Stimulated activated CD4-positive, alpha-beta T cell treated with anti-CD3 and anti-CD28 coated beads, Interleukin-15, amount 100 ng/mL, for 24 hours (primary cell): Measurements from ENCODE around the gene DTNBP1.
"Not testable (repeated sequence)": the region's sequence is repeated elsewhere in the genome, so short reads cannot be mapped to it uniquely, and the experiment has no call there.

Experiments
- DNase-seq: peaks from one replicate; pipeline ENCODE4 v3.0.0-alpha.2; 2020

Gene DTNBP1

DNA sequence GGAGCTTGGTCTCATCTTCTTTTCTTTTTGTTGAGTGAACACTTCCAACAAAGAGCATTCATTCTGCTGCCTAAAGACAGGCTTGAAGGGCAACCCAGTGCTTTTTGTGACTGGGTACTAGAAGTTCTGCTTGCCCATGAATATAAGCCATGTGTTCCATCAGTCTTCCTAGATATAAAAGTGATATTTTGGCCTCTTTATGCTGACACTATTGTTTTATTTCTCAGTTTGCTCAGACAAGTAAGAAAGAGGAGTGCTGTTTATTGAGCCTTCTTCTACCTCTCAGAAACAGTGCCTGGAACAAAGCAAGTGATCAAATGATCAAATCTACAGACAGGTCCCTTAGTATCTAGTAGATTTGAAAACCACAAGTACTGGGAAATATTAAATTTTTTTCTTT lies 2.4 kb upstream of the DTNBP1 start:
- no peak for DNase-seq

DNA sequence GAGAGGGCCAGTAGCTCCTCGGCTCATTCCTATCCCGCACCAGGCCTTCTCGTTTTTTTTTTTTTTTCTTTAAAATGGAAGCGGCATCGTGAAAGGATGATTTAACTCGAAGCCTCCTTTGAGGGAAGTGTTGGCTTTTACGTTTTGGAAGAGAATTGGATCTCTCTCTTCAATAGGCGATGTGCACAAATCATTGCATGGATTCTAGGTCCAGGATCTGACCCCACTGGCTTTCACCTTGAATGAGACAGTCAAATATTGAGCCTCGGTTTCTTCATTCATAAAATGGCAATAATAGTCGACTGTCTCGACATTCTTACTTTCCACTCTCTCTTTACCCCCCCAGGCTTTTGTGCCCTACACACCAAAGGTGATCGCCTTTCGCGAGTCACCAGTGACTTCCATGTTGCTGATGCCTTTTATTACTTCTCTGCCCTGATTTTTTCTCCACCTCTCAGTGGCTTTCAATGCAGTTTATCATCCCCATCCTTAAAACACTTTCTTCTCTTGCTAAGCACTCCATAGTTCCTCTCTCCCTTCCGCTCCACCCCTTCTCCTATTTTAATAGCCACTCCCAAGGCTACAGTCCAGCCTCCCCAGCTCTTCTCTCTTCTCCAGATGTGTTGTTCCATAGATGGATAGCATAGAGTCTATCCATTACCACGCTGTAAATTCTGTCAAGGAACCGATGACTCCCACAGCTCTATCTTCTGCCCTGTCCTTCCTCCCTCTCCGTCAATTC lies 473 bp upstream of the DTNBP1 start:
- no peak for DNase-seq

DNA sequence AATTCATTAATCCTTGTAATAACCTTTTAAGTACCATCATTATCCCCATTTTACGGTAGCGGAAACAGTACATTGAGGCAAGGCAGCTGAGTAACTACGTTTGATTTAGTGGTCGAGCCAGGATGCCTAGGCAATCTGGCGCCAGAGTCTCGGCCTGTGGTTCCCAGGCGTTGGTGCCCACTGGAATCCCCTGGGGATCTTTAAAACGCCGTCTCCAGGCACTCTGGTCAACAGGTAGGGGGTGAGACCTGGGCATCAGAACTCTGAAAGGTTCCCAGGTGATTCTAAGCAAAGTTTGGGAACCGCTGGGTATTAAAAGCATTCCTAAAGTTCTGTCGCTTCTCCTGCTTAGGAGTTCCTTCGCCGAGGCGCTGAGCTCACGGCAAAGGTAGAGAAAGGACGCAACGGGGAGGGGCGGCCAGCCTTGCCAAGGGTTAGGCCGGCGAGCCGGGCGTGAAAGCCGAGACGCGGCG lies 939 bp downstream of the DTNBP1 start:
- DNase-seq = no peak

DNA sequence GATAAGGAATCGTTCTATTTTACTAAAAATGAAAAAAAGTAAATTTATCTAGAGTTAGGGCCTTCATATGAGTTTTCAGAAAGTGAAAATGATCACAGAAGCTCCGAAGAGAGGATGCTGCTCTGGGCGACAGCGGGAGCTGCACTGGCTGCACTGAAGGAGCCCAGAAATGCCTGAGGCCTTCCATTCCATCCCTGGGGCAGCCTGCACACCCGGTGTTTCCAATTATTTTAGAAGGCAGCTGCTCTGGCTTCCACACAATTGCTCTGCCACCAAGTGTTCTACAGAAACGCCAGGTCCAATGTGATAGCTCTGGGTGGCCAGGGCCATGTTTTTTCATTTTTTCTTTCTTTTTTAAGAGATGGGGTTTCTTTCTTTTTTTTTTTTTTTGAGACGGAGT lies 3.6 kb downstream of the DTNBP1 start:
- no peak for DNase-seq

DNA sequence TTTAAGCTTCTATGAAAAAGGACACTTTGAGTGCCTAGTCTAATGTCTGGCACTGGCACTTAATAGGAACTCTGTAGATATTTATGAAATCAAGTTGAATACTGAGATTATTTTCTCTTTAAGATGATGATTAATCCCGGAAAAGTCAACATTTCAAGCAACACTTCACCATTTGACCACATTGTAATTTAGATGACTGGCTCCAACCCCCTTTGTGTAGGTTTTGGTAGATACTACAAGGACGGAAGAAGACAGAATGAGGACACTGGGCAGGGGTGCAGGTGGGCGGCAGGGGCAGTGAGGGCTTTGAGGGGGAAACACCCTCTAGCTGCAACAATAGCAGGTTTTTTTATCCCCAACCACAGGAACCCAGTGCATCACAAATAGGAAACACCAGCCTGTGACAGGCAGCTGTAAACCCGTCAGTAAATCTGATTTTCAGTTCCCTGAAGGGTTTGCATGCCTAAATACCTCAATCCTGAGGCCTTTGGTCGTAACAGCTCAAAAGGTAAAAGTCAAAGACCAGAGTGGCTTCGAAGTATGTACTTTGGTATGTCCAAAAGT lies 4.6 kb downstream of the DTNBP1 start:
- DNase-seq = no peak

DNA sequence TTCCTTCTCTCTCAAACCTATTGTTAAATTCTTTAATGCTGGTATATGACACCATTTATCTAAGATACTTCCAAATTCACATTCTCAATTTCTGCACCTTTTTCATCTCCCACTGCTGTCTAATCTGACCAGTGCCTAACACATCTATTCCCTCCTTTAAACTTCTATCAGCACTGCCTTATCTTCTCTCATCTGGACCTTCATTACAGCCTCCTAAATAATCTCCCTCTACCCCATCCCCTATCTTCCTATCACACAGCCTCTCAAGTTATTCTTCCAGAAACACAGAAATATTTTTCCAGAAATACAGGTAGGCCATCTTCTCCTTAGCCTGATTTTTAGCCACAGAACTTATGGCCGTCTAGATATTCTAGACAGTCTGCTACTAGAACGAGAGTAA lies 5.5 kb downstream of the DTNBP1 start:
- DNase-seq = no peak

DNA sequence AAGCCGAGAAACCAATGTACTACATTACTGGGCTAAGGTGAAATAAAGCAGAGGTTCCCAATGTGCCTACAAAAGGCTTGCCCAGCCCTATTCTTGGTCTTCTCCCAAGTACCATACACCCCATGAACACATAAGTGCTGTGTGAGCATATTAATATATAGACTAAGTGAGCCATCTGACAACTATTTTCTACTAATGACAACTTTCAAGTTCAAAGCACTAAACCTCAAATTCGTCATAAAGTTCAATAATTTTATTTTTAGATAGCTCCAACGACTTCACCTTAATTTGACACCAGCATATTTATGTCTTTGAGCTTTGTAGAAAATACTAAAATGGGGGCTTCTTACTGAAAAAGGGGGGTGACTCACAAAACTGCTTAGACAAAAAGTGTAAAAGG lies 6.7 kb downstream of the DTNBP1 start:
- no peak for DNase-seq

DNA sequence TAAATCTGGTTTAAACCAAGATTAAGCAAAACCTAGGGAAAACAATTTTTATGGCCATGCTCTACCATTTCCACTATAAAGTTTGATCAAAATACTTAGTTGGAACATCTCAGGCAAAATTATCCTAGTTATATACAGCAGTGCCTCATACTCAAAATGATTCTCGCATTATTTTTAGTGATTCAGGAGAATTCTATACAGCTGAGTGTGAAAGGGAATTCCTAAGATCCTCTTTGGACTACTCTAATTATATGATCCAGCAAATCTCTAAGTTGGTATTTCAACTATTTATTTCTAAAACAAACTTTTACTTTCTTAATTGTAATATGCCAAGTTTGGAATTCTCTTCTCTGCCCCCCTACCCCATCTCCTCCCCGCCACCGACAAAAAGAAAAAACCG lies 8.6 kb downstream of the DTNBP1 start:
- DNase-seq = no peak

DNA sequence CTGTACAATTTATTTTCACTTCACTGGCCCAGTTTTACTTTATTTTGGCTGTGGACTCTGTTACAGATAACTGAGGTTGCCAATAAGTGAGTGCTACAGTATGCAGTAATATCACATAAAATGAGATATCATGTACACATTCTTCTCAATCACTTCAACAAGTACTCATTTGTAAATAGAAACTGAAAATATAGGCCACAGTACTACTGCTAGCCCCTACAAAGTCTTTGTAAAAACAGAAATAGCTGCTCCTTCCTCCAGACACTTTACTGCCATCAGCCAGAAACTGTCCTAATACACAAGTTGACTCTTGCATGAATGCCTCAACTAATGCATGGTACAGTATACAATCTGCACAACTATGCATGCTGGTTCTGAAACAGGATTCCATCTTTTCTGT lies 9.2 kb downstream of the DTNBP1 start:
- DNase-seq = no peak

DNA sequence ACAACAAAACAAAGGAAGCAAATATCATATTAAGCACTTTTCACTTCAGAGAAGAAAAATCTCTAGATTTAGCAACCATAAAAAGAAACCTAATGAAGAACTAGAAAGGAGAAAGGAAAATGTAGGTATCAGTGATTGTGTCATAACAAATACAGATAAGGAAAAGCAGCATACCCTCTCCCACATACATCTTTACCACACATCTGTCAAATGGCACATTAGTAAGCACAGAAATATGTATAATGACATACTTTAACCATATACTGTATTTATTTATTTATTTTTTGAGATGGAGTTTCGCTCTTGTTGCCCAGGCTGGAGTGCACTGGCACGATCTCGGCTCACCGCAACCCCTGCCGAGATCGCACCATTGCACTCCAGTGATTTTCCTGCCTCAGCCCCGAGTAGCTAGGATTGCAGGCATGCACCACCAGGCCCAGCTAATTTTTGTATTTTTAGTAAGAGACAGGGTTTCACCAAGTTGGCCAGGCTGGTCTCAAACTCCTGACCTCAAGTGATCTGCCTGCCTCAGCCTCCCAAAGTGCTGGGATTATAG lies 12.7 kb downstream of the DTNBP1 start:
- DNase-seq = not testable (repeated sequence)

DNA sequence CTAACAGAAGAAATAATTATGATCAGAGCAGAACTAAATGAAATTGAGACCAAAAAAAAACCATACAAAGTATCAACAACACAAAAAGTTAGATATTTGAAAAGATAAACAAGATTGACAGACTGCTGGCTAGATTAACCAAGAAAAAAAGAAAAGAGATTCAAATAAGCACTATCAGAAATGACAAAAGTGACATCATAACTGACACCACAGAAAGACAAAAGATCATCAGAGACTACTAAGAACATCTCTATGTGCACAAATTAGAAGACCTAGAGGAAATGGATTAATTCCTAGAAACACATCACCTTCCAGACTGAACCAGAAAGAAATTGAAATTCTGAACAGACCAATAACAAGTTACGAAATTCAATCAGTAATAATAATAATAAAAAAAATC lies 17.9 kb downstream of the DTNBP1 start:
- DNase-seq = no peak

DNA sequence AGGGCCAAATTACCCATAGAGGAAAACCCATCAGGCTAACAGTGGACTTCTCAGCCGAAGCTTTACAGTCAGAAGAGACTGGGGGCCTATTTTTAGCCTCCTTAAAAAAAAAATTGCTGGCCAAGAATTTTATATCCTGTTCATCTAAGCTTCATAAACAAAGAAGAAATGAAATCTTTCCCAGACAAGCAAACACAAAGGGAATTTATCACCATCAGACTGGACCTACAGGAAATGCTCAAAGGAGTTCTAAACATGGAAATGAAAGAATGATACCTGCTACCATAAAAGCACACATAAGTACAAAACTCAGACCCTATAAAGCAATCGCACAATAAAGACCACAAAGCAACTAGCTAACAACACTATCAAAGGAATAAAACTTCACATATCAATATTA lies 19.3 kb downstream of the DTNBP1 start:
- DNase-seq = no peak

DNA sequence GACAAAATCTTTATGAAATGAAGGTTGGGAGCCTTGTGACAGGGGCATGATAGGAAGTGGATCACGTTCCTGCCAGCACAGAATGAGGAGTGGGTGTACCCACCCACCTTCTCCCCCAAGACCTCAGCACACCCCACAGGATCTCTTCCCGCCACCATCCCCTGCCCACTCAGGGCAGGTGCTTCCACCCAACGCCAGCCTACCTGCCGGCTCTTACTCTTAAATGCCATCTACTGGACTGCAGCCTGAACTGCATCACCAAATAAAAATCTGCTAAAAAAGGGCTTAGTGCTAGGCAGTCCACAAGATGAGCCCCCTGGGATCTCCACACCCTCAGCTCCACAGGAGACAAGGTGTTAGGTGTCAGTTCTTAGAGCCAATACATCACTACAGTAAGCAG lies 20.6 kb downstream of the DTNBP1 start:
- DNase-seq = no peak

DNA sequence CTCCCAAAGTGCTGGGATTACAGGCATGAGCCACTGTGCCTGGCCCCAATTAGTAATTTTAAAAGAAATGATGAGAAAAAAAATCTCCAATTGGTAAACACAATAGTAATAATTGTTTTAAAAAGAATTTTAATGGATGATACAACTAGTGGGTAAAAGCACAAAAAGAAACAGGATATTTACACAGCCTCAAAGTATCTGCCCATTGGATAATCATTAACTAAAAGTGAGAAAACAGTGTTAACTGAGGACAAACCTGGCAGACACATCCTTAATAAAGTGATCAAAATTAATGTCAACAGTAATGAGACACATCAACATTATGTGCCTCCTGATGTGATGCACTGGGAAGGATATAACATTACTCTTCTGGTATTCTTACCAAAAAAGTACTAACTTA lies 24.5 kb downstream of the DTNBP1 start:
- DNase-seq = no peak

DNA sequence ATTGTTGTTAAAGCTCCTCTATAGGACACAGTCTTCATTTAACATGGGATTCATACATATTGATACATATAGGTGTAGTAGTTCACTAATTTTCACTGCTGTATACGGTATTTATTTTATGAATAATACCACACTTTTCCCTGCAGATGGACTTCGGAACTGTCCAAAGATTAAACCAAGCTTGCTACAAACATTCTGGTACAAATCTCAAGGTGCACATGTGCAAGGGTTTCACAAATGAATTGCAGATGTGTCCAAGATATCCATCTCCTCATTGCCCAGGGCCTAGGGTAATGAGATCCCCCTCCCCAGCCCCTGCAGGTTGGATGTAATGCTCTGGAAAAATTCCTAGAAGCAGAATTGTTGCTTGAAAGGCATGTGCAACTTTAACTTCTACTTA lies 31.4 kb downstream of the DTNBP1 start:
- DNase-seq = no peak

DNA sequence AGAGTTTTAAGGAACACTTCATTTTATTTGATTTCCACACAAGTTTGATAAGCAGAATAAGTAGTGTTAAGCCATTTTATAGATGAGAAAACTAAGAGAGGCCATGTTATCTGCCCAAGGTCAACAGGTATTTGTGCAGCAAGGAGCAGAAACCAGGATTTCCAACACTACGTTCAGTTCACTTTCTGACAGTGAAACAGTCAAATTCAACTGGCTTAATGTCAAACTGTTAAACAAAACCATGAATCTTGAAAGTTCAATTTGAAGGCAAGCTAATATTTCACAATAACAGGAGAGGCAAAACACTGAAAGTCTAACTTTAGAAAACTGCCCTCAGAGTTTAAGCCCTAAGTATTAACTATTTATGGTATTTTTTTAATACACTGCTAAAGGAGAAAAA lies 32.6 kb downstream of the DTNBP1 start:
- DNase-seq = no peak

DNA sequence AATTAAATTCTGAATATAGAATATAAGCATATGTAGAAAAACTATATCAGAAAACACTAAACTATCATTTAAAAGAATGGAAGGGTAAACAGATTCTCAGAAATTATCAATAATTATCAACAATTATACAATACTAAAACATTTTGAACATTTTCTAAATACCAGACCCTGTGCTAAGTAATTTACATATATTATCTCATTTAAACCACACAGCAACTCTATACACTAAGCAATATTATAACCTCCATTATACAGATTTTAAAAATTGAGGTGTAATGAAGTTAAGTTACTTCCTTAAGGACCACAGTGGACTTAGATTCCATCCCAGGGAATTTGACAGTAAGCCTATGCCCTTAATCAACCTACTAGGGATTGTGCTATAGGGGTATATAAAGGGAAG lies 33.3 kb downstream of the DTNBP1 start:
- DNase-seq = no peak

DNA sequence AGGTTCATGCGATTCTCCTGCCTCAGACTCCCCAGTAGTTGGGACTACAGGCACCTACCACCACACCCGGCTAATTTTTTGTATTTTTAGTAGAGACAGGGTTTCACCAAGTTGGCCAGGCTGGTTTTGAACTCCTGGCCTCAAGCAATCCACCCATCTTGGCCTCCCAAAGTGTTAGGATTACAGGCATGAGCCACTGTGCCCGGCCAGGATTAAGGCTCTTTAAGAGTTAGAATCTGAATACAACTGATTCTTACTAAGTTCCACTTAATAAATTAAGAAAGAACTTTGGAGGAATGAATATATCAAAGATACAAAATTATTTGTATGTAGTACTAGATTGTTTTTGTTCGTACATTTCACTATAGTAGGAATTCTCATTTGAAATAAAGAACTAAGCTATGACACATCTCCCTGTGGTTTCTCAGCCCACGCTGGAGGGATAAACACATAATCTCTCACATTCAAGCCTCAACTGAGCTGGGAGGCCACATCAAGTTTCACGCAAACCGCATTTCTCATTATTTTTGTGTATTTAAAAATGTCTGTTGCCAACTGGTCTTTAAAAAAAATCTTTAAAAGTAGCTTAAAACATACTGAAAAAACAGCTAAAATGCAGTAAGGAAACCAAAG lies 34.2 kb downstream of the DTNBP1 start:
- peak; percentile 75 for DNase-seq

DNA sequence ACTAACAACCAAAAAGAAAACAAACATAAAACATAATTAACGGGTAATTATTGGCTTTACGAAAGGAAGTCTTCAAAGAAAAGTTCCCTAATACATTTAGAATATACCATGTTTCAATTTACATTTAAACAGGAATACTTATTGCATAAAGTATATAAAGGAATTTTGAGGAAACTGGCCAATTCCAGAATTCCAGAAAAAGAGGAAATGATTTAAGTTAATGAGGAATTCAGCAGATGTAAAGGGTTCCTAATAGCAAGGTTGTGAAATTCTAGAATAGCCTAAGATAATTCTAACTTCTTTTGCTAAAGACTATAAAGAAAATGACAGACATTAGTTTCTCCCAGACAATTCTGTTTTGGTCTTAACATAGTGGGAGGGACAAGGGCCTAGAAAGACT lies 35.0 kb downstream of the DTNBP1 start:
- DNase-seq = no peak

DNA sequence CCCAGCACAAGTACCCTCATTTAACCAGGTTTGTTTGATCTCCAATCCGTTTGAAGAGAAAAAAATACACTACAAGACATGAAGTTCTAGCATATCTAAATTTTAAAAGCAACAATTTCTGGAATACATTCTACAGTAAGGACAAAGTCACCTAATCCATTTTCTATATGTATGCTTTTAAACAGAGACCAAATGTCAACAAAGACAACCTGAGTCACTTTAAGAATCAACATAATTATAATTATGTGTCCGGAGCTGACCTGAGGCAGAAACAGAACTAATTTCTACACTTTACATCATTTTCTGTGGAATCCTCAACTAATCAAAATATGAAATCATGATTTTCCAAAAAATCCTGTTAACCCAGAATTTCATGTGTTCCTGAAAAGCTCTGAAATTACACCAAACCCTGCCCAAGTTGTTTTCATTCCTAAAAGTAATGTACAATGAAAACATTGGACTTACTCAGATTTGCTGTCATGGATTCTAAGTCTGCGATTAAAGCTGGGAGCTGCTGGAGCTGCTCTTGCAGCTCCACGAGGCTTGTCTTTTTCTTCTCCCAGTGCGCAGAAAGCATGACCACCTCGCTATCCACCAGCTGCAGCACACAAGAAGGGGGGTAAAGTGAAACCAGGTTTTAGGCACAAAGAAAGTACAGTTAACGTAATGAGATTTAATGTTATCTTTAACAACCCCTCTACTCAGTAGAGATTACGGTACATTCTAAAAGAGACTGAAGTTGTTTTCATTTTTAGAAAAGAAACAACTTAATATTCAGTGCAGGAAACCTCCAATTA lies 35.8 kb downstream of the DTNBP1 start:
- no peak for DNase-seq

DNA sequence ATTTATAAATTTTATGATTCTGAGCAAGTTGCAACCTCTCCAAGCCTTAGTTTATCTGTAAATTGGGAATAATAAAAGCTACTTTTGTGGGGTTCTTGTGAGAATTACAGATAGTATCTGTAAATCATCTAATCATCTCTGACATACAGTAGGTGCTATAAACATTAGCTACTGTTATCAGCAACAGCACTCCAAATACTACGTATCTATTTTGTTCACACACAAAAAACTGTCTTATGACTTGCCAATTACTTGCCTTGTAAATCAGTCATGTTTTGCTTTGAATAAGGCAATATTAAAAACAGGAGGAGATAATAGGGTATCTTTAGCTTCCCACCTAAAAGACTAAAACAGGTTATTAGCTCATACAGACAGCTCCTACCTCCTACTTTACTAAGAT lies 36.7 kb downstream of the DTNBP1 start:
- DNase-seq = no peak

DNA sequence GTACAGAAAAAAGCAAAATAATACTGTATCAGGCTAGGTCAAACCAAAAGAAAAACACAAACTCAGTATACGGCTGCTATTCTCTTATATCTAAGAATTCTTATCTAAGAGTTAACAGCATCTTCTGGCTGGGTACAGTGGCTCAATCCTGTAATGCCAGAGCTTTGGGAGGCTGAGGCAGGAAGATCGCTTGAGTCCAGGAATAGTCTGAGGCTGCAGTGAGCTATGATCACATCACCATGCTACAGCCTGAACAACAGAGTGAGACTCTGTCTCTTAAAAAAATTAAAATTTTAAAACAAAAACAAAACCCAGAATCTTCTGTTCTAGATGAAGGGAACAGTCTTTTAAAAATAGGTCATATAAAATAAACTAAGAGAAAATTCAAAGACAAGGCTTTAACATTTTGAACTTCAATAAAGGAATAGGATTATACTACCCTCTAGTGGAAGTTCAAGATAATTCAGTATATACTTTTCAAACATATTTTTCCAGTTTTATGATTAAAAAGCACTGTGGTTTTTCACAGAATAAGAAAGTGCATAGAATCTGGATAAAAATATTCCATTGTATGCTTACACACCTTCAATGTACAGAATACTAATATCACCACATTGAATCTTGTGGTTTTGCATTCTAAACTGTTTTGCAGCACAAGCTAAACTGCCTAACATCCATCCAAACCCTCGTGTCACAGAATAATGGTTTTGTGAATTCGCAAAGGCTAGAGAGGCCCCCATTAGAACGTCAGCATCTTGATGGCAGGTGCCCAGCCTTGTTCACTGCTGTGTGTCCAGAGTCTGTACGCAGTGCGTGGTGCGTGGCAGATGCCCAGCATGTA lies 39.3 kb downstream of the DTNBP1 start:
- DNase-seq = no peak
